Transverse colon (tissue), 4 donors: ENCODE results near the gene BCKDHA.

ENCODE experiments used
- EP300 ChIP-seq: sonication (generic); formaldehyde crosslinking; IDR thresholded peaks from one replicate; pipeline ENCODE4 v1.6.1; 2017; ENCODE audit warnings: antibody characterized with exemption, low read depth
- POLR2AphosphoS5 ChIP-seq, 3 donors: sonication (generic); formaldehyde crosslinking; IDR thresholded peaks; one replicate each; pipeline ENCODE4 v1.6.1; 2016; ENCODE audit warnings: antibody characterized with exemption in 3 of 3
- TF ChIP-seq, protein P1 (sequence below), 5 experiments: fragments of 200-600 bp in 3 of 5; fragments of 450-650 bp in 2 of 5; sonication (generic) in 3 of 5; IDR thresholded peaks; 1 replicate in 2 of 5; 2 replicates in 3 of 5; pipeline ENCODE4 v1.5.1; 2016 to 2017; ENCODE audit warnings: antibody characterized with exemption in 5 of 5, inconsistent platforms in 3 of 5, mild to moderate bottlenecking in 2 of 5, moderate library complexity in 1 of 5

DNA sequence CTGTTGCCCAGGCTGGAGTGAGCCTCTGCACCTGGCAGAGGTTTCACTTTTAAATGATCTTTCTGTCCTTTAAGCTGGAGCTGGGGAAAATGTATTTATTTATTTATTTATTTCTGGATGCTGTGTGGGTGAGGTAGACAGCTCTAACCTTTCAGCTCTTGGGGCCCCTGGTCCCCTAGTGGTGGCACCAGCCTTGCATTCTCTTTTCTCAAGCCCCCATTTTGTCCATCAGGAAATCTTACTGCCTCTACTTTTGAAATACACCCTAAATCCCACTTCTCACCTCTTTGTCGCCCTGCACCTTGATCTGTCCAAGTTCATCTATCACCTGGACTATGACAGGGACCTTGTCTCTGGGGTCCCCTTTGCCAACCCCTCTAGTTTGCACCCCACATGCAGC, 31.5 kb upstream of the BCKDHA start:
- TF ChIP-seq EP300 (no peak), POLR2AphosphoS5 (IDR thresholded peaks at IDR 0.05) (no peak)
- TF ChIP-seq, protein P1, sequence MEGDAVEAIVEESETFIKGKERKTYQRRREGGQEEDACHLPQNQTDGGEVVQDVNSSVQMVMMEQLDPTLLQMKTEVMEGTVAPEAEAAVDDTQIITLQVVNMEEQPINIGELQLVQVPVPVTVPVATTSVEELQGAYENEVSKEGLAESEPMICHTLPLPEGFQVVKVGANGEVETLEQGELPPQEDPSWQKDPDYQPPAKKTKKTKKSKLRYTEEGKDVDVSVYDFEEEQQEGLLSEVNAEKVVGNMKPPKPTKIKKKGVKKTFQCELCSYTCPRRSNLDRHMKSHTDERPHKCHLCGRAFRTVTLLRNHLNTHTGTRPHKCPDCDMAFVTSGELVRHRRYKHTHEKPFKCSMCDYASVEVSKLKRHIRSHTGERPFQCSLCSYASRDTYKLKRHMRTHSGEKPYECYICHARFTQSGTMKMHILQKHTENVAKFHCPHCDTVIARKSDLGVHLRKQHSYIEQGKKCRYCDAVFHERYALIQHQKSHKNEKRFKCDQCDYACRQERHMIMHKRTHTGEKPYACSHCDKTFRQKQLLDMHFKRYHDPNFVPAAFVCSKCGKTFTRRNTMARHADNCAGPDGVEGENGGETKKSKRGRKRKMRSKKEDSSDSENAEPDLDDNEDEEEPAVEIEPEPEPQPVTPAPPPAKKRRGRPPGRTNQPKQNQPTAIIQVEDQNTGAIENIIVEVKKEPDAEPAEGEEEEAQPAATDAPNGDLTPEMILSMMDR (IDR thresholded peaks at IDR 0.05) = no peak
